K562 (cell line): Measurements from ENCODE around the gene AQP1. TPM values are rescaled to one million over a fixed set of nuclear protein-coding genes. Genes with fewer than 3 reads are reported as not detected.

Experiments used
- ARNT ChIP-seq, 2 experiments: fragments of 450-650 bp; IDR thresholded peaks; 2 replicates each; pipeline ENCODE4 v1.6.1; 2016; ENCODE audit warnings: mild to moderate bottlenecking in 1 of 2
- CBFB ChIP-seq: sonication (generic); formaldehyde crosslinking; IDR thresholded peaks from 2 replicates; pipeline ENCODE4 v1.4.0; 2020; ENCODE audit warnings: mild to moderate bottlenecking, missing genetic modification reagents
- CCNT2 ChIP-seq: IDR thresholded peaks from 2 replicates; pipeline ENCODE4 v1.6.1; 2011; ENCODE audit warnings: borderline replicate concordance, low read depth, mild to moderate bottlenecking, moderate library complexity, mixed read lengths, low read length; ENCODE audit not compliant: insufficient read length; ENCODE audit errors: extremely low read depth
- EWSR1 ChIP-seq: fragments of 450-650 bp; IDR thresholded peaks from 2 replicates; pipeline ENCODE4 v1.6.1; 2018; ENCODE audit warnings: borderline replicate concordance, mild to moderate bottlenecking, low read depth, moderate library complexity; ENCODE audit not compliant: partially characterized antibody
- IRF1 ChIP-seq: sonication (generic); formaldehyde crosslinking; IDR thresholded peaks from 2 replicates; pipeline ENCODE4 v1.8.0; 2022; ENCODE audit warnings: missing genetic modification reagents, mild to moderate bottlenecking, borderline replicate concordance
- JUND ChIP-seq, 2 experiments: IDR thresholded peaks; 2 replicates in 1 of 2; 3 replicates in 1 of 2; pipeline ENCODE4 v1.6.1; 2011; ENCODE audit warnings: borderline replicate concordance in 2 of 2, low read depth in 2 of 2, low read length in 2 of 2, improper control_type of control experiment in 1 of 2, missing biosample characterization in 1 of 2, missing genetic modification characterization in 1 of 2, missing genetic modification reagents in 1 of 2
- RBFOX2 ChIP-seq: fragments of 200-400 bp; formaldehyde crosslinking; IDR thresholded peaks from 2 replicates; pipeline ENCODE4 v1.6.1; 2017; ENCODE audit warnings: low read depth, mild to moderate bottlenecking, low read length, moderate library complexity
- SLC30A9 ChIP-seq: fragments of 250-450 bp; sonication (Bioruptor Pico); IDR thresholded peaks from 2 replicates; pipeline ENCODE4 v1.8.0; 2022; ENCODE audit warnings: mild to moderate bottlenecking, moderate library complexity
- ZNF23 ChIP-seq: fragments of 250-450 bp; sonication (Bioruptor Pico); IDR thresholded peaks from 2 replicates; pipeline ENCODE4 v1.4.0; 2020; ENCODE audit warnings: mild to moderate bottlenecking
- ZNF384 ChIP-seq: IDR thresholded peaks from 2 replicates; pipeline ENCODE4 v1.6.1; 2012; ENCODE audit warnings: low read depth, low read length, improper control_type of control experiment
- polyA plus RNA-seq, 8 experiments: library from polyadenylated mRNA; depleted of rRNA in 4 of 8; stranded (reverse) in 5 of 8; unstranded in 3 of 8; fragments of >200 nt; fragmentation: Nextera tagmentation in 2 of 8; fragmentation: Illumina TruSeq in 1 of 8; extraction: Ambion mirVana in 2 of 8; extraction: Trizol in 1 of 8; gene quantifications; 2 replicates each; pipeline versions ENCODE4 v1.2.1 to v1.2.3, GENCODE V29; 2011 to 2014; ENCODE audit warnings: inconsistent platforms in 1 of 8, missing spikeins in 1 of 8
- total RNA-seq, 7 experiments: library from RNA; depleted of rRNA in 6 of 7; stranded (reverse); fragments of >200 nt in 6 of 7; fragmentation: Illumina TruSeq in 2 of 7; extraction: Trizol in 2 of 7; gene quantifications; 2 replicates each; pipeline versions ENCODE4 v1.2.1 to v1.2.3, GENCODE V29; 2011 to 2021; ENCODE audit warnings: low replicate concordance in 1 of 7
- TF ChIP-seq, protein P1 (sequence below): fragments of 450-650 bp; IDR thresholded peaks from 2 replicates; pipeline ENCODE4 v1.6.1; 2017; ENCODE audit warnings: antibody characterized with exemption, mild to moderate bottlenecking
- TF ChIP-seq, protein P2 (sequence below): fragments of 250-450 bp; sonication (Bioruptor Pico); IDR thresholded peaks from 2 replicates; pipeline ENCODE4 v1.4.0; 2020
- TF ChIP-seq, protein P3 (sequence below): fragments of 250-450 bp; sonication (Bioruptor Pico); IDR thresholded peaks from 2 replicates; pipeline ENCODE4 v1.4.0; 2020

The AQP1 gene
- total and polyA plus RNA-seq, 9 of the 15 experiments (the other 6 are each of a cell fraction or from before 2014, with no cell fraction given): 0.18 to 12.6 (median 4.1) TPM

DNA sequence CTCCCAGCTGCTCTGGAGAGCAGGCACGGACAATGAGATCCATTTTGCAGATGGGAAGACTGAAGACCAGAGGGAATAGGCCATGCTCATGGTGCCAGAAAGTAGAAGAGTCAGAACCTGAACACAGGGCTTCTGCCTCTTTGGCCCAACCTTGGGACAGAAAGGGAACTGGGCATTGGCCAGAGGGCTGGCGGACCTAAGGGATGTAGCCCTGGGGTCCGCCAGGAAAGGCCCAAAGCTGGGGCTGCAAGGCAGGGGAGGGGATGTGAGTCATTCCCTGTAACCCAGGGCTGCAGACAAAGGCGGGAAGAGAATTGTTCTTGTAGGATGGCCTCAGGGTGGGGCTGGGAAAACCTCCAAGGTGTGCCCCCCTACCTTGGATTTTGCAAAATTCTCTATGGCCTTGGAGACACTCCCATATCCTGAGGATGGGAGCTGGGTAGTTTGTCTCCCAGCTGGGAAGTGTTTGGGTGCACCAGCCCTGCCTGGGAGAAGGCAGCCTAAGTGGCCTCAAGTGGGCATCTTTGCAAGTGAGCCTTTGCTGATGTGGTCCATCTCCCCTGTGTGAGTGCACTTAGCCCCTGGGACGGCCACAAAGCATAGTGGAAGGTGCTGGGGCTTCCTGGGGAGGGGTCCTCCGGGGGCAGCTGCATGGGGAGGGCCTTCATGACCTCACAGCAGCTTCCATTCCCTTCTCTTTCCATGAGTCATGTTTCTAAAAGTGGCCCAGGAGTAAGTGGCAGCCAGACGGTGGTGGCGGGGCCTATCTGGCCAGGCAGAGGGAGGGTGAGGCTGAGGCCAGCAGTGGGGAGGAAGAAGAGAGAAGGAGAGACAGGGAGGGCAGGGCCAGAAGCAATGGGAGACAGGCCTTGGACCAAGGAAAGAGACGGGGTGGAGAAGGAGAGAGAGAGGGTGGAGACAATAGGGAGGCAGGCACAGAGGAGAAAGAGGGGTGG, 9.2 kb downstream of the AQP1 start (continued):
- TF ChIP-seq, protein P1, sequence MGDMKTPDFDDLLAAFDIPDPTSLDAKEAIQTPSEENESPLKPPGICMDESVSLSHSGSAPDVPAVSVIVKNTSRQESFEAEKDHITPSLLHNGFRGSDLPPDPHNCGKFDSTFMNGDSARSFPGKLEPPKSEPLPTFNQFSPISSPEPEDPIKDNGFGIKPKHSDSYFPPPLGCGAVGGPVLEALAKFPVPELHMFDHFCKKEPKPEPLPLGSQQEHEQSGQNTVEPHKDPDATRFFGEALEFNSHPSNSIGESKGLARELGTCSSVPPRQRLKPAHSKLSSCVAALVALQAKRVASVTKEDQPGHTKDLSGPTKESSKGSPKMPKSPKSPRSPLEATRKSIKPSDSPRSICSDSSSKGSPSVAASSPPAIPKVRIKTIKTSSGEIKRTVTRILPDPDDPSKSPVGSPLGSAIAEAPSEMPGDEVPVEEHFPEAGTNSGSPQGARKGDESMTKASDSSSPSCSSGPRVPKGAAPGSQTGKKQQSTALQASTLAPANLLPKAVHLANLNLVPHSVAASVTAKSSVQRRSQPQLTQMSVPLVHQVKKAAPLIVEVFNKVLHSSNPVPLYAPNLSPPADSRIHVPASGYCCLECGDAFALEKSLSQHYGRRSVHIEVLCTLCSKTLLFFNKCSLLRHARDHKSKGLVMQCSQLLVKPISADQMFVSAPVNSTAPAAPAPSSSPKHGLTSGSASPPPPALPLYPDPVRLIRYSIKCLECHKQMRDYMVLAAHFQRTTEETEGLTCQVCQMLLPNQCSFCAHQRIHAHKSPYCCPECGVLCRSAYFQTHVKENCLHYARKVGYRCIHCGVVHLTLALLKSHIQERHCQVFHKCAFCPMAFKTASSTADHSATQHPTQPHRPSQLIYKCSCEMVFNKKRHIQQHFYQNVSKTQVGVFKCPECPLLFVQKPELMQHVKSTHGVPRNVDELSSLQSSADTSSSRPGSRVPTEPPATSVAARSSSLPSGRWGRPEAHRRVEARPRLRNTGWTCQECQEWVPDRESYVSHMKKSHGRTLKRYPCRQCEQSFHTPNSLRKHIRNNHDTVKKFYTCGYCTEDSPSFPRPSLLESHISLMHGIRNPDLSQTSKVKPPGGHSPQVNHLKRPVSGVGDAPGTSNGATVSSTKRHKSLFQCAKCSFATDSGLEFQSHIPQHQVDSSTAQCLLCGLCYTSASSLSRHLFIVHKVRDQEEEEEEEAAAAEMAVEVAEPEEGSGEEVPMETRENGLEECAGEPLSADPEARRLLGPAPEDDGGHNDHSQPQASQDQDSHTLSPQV: no peak; the same call in 1 of the 2 replicates
- no peak for TF ChIP-seq CCNT2
- no peak for TF ChIP-seq IRF1 (CRISPR knock-in tag)
- TF ChIP-seq ZNF23 (CRISPR knock-in tag): no peak
- no peak for TF ChIP-seq CBFB (CRISPR knock-in tag)
- TF ChIP-seq SLC30A9 (CRISPR knock-in tag): no peak
- TF ChIP-seq RBFOX2: no peak
- peak; percentile 86 for TF ChIP-seq JUND (IDR thresholded peaks at IDR 0.05; ENCODE audit: borderline replicate concordance, low read depth, low read length)
- peak; percentile 59; the same call in 1 of the 3 replicates for TF ChIP-seq JUND (tag; IDR thresholded peaks at IDR 0.05; ENCODE audit: borderline replicate concordance, low read depth, low read length)
- no peak for TF ChIP-seq ZNF384
- TF ChIP-seq, protein P2, sequence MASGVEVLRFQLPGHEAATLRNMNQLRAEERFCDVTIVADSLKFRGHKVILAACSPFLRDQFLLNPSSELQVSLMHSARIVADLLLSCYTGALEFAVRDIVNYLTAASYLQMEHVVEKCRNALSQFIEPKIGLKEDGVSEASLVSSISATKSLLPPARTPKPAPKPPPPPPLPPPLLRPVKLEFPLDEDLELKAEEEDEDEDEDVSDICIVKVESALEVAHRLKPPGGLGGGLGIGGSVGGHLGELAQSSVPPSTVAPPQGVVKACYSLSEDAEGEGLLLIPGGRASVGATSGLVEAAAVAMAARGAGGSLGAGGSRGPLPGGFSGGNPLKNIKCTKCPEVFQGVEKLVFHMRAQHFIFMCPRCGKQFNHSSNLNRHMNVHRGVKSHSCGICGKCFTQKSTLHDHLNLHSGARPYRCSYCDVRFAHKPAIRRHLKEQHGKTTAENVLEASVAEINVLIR (CRISPR knock-in tag): no peak
- TF ChIP-seq ARNT (IDR thresholded peaks at IDR 0.05): no peak
- no peak for TF ChIP-seq EWSR1
- TF ChIP-seq, protein P3, sequence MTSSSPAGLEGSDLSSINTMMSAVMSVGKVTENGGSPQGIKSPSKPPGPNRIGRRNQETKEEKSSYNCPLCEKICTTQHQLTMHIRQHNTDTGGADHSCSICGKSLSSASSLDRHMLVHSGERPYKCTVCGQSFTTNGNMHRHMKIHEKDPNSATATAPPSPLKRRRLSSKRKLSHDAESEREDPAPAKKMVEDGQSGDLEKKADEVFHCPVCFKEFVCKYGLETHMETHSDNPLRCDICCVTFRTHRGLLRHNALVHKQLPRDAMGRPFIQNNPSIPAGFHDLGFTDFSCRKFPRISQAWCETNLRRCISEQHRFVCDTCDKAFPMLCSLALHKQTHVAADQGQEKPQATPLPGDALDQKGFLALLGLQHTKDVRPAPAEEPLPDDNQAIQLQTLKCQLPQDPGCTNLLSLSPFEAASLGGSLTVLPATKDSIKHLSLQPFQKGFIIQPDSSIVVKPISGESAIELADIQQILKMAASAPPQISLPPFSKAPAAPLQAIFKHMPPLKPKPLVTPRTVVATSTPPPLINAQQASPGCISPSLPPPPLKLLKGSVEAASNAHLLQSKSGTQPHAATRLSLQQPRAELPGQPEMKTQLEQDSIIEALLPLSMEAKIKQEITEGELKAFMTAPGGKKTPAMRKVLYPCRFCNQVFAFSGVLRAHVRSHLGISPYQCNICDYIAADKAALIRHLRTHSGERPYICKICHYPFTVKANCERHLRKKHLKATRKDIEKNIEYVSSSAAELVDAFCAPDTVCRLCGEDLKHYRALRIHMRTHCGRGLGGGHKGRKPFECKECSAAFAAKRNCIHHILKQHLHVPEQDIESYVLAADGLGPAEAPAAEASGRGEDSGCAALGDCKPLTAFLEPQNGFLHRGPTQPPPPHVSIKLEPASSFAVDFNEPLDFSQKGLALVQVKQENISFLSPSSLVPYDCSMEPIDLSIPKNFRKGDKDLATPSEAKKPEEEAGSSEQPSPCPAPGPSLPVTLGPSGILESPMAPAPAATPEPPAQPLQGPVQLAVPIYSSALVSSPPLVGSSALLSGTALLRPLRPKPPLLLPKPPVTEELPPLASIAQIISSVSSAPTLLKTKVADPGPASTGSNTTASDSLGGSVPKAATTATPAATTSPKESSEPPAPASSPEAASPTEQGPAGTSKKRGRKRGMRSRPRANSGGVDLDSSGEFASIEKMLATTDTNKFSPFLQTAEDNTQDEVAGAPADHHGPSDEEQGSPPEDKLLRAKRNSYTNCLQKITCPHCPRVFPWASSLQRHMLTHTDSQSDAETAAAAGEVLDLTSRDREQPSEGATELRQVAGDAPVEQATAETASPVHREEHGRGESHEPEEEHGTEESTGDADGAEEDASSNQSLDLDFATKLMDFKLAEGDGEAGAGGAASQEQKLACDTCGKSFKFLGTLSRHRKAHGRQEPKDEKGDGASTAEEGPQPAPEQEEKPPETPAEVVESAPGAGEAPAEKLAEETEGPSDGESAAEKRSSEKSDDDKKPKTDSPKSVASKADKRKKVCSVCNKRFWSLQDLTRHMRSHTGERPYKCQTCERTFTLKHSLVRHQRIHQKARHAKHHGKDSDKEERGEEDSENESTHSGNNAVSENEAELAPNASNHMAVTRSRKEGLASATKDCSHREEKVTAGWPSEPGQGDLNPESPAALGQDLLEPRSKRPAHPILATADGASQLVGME (CRISPR knock-in tag): no peak
